CD4-positive, alpha-beta T cell treated with Interleukin-15 for 4 hours (primary cell): ENCODE data around the gene WDFY4.

ENCODE experiments used
- DNase-seq: peaks from one replicate; pipeline ENCODE4 v3.0.0-alpha.2; 2020; ENCODE audit warnings: low spot score

Gene WDFY4

DNA sequence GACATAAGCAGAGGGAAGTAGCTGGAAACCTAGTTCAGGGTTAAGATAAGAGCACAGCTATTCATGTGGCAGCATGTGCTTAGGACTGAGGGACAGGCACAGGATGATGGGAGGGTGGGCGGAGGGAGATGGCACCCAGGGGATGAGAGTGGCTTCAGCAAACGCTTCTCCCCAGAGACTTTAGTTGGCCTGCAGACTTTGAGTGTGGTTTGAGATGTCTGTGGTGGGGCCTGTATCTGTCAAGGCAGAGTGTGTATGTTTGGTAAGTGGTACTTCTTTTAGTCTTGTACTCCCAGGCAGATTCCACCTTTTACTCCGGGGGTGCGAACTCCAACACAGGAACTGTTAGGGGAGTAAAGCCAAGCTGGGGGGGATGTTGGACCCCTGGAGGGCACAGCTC lies 88.9 kb downstream of the WDFY4 start:
- no peak for DNase-seq

GRCh38 chr10:48774416-48775205 lies 89.9 kb downstream of the WDFY4 start:
- no peak for DNase-seq

- no peak for DNase-seq
Measured at GRCh38 chr10:48775206-48775517, 90.5 kb downstream of the WDFY4 start.

- DNase-seq = no peak
Measured at GRCh38 chr10:48776005-48776522, 91.4 kb downstream of the WDFY4 start.

GRCh38 chr10:48776528-48776927 lies 91.9 kb downstream of the WDFY4 start:
- DNase-seq = no peak

GRCh38 chr10:48777110-48777509 lies 92.4 kb downstream of the WDFY4 start:
- DNase-seq = no peak

- DNase-seq = no peak
Measured at GRCh38 chr10:48778193-48778857, 93.7 kb downstream of the WDFY4 start.

DNA sequence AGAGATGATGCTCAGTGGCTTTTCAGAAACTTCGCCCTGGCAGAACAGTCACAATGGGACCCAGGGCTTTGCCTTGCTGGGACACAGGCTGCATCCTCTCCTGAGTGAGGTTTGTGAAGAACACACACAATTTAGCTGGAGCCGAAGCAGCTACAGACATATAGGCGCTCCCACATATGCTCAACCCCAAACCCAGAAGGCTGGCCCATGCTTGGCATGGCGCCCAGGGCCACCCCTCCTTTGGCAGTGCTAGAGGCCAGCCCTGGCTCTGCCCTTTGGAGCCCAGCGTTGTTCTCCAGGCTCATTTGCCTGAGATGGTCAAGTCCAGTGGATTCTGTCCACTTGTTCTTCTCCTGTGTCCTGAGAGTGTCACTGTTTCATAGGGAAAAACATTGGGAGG lies 94.4 kb downstream of the WDFY4 start:
- no peak for DNase-seq

GRCh38 chr10:48779546-48780152 lies 95.0 kb downstream of the WDFY4 start:
- DNase-seq = no peak

DNA sequence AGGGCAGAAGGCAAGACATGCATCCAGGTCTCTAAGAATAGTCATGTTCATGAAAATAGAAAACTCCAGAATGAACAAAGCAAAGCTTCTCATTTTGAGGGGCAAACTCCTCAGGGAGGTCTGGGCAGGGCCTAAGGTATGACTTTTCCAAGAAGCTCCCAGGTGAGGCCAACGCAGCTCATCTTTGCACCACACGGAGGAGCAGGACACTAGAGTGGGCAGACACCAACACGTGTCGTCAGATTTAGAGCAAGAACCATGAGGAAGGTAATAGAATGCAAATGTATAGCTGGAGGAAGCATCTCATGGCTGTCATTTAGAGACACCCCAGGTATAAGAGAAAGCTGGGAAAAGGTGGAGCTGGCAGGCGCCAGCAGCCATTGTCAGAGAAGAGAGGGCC lies 95.7 kb downstream of the WDFY4 start:
- DNase-seq = no peak

DNA sequence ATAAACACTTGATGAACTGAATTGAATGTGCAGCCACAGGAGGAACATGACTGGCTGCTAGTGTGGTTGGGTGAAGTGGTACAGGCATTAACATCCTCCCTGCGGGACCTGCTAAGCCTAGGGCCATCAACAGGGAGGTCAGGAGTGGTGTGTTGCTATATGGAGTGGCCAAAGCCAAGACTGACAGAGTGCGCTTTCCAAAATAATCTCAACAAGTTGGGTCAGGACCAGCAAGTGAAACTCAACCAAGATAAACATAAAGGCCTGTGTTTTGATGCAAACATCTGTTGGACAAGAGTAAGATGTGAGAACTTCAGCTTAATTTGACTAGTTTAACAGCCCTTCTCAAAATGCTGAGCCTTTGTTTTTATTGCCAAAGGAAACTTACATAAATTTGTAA lies 97.7 kb downstream of the WDFY4 start:
- no peak for DNase-seq

- DNase-seq = no peak
Measured at GRCh38 chr10:48784031-48784430, 99.4 kb downstream of the WDFY4 start.

DNA sequence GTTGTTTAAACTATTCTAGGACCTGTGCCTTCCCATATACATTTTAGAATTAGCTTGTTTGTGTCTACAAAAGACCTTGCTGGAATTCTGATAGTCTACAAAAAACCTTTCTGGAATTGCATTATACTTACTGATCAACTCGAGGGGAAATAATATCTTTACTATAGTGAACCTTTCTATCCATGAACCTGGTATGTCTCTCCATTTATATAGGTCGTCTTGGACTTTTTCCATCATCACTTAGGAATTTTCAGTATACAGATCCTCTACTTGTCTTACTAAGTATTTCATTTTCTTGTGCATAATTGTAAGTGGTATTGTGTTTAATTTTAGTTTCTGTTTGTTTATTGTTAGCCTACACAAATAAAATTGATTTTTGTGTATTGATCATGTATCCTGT lies 101.1 kb downstream of the WDFY4 start:
- DNase-seq = no peak

GRCh38 chr10:48786606-48787282 lies 102.1 kb downstream of the WDFY4 start:
- no peak for DNase-seq

DNA sequence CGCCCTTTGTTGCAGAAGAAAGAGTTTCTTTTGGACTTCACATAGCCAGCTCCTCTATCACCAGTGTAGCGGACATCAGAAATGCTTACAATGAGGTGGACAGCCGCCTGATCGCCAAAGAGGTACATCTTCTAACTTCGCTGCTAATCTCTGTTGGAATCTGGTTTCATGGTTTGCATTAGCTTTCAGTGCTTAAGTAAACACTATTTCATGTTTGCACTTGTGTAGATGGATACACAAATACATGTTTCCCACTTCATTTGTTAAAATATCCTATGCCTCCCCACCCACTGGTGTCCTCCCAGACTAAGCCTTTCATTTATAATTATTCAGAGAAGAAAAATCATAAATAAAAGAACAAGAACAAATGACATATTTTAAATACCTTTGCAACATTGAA lies 103.9 kb downstream of the WDFY4 start:
- no peak for DNase-seq

GRCh38 chr10:48789486-48790456 lies 105.1 kb downstream of the WDFY4 start:
- DNase-seq = no peak

GRCh38 chr10:48790457-48791044 lies 105.9 kb downstream of the WDFY4 start:
- DNase-seq = no peak

- no peak for DNase-seq
Measured at GRCh38 chr10:48791267-48791928, 106.7 kb downstream of the WDFY4 start.

- DNase-seq = no peak
Measured at GRCh38 chr10:48792121-48792520, 107.4 kb downstream of the WDFY4 start.

- no peak for DNase-seq
Measured at GRCh38 chr10:48792687-48793096, 108.0 kb downstream of the WDFY4 start.

DNA sequence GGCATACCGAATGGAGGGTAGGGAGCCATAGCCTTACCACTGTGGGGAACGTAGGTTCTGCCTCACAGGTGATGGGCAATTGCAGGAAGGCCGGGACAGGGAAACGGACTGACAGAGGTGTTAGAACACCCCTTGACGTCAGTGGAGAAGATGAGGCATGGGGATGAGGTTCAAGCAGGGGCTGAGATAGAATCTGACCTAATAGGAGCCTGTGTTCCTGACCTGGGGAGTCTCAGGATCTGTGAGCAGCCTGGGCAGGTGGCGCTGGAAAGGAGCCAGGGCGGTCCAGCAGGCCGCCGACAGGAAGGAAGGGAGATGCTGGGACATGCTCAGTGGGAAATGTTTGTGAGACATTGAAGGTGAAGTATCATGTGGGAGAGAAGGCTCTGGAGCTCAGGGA lies 109.4 kb downstream of the WDFY4 start:
- DNase-seq = no peak
